ENCODE measurements around the gene ARHGEF3. TPM values are rescaled to one million over a fixed set of nuclear protein-coding genes. Genes with fewer than 3 reads are reported as not detected.
"Not testable (repeated sequence)": the region's sequence is repeated elsewhere in the genome, so short reads cannot be mapped to it uniquely, and the experiment has no call there.

Gene ARHGEF3
- total RNA-seq, 1 donor from 2014 or later: 32.9 TPM

GRCh38 chr3:56706629-56707028 lies 95.1 kb downstream of the ARHGEF3 start:
- Histone ChIP-seq H3K27me3 (ENCODE audit: control insufficient read depth in 3 of 3, insufficient read depth in 3 of 3, low read length in 3 of 3) (no peaks in the 10 kb centered on the region), H3K27ac (ENCODE audit: low read depth, low read length) (no peak overlapping the region), H3K4me1 (ENCODE audit: control insufficient read depth in 3 of 3, insufficient read depth in 3 of 3, low read length in 3 of 3) (no peaks in the 10 kb centered on the region), H3K9ac (ENCODE audit: low read depth in 1 of 3, low read length in 3 of 3) (no peak overlapping the region), H3K9me3 (ENCODE audit: control insufficient read depth in 3 of 3, low read length in 3 of 3) (no peaks in the 10 kb centered on the region), H3K36me3 (ENCODE audit: control insufficient read depth in 3 of 3, insufficient read depth in 3 of 3, low read length in 3 of 3) (no peaks in the 10 kb centered on the region), H3K4me3 (ENCODE audit: low read length in 3 of 3) (no peak overlapping the region)

GRCh38 chr3:56704706-56705105 lies 97.0 kb downstream of the ARHGEF3 start:
- Histone ChIP-seq H3K9me3 (ENCODE audit: control insufficient read depth in 3 of 3, low read length in 3 of 3) (no peaks in the 10 kb centered on the region), H3K4me3 (ENCODE audit: low read length in 3 of 3) (no peak overlapping the region), H3K9ac (ENCODE audit: low read depth in 1 of 3, low read length in 3 of 3) (no peak overlapping the region), H3K36me3 (ENCODE audit: control insufficient read depth in 3 of 3, insufficient read depth in 3 of 3, low read length in 3 of 3) (no peaks in the 10 kb centered on the region), H3K4me1 (ENCODE audit: control insufficient read depth in 3 of 3, insufficient read depth in 3 of 3, low read length in 3 of 3) (no peaks in the 10 kb centered on the region), H3K27ac (ENCODE audit: low read depth, low read length) (no peak overlapping the region), H3K27me3 (ENCODE audit: control insufficient read depth in 3 of 3, insufficient read depth in 3 of 3, low read length in 3 of 3) (no peaks in the 10 kb centered on the region)

GRCh38 chr3:56702490-56703315 lies 99.0 kb downstream of the ARHGEF3 start:
- H3K9me3 ChIP-seq (ENCODE audit: control insufficient read depth in 3 of 3, low read length in 3 of 3): no peaks in the 10 kb centered on the region
- H3K27ac ChIP-seq (ENCODE audit: low read depth, low read length): no peak overlapping the region
- H3K9ac ChIP-seq (ENCODE audit: low read depth in 1 of 3, low read length in 3 of 3): no peak overlapping the region
- no peaks in the 10 kb centered on the region for H3K4me1 ChIP-seq (ENCODE audit: control insufficient read depth in 3 of 3, insufficient read depth in 3 of 3, low read length in 3 of 3)
- no peak overlapping the region for H3K4me3 ChIP-seq (ENCODE audit: low read length in 3 of 3)
- H3K27me3 ChIP-seq (ENCODE audit: control insufficient read depth in 3 of 3, insufficient read depth in 3 of 3, low read length in 3 of 3): no peaks in the 10 kb centered on the region
- H3K36me3 ChIP-seq (ENCODE audit: control insufficient read depth in 3 of 3, insufficient read depth in 3 of 3, low read length in 3 of 3): no peaks in the 10 kb centered on the region

DNA sequence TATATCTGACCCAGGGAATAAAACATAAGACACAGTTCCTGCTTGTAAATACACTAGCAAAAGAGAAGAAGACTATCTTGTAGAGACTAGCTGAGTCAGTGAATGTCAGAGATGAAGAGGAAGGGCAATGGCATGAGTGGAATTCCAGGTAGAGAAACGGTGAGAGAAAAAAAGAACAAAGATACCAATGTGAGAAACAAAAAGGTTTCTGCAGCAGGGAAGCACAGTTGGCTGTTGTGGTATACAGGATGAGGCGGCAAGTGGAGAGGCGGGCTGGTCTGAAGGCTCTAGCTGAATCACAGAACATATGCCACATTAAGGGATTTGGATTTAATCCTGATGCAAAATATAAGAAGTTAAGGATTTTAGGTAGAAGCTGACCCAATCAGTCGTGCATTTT lies 101.6 kb downstream of the ARHGEF3 start:
- H3K9me3 ChIP-seq (ENCODE audit: control insufficient read depth in 3 of 3, low read length in 3 of 3): no peaks in the 10 kb centered on the region
- H3K27me3 ChIP-seq (ENCODE audit: control insufficient read depth in 3 of 3, insufficient read depth in 3 of 3, low read length in 3 of 3): no peaks in the 10 kb centered on the region
- no peak overlapping the region for H3K9ac ChIP-seq (ENCODE audit: low read depth in 1 of 3, low read length in 3 of 3)
- no peaks in the 10 kb centered on the region for H3K36me3 ChIP-seq (ENCODE audit: control insufficient read depth in 3 of 3, insufficient read depth in 3 of 3, low read length in 3 of 3)
- no peak overlapping the region for H3K4me3 ChIP-seq (ENCODE audit: low read length in 3 of 3)
- H3K27ac ChIP-seq (ENCODE audit: low read depth, low read length): no peak overlapping the region
- H3K4me1 ChIP-seq (ENCODE audit: control insufficient read depth in 3 of 3, insufficient read depth in 3 of 3, low read length in 3 of 3): no peaks in the 10 kb centered on the region

DNA sequence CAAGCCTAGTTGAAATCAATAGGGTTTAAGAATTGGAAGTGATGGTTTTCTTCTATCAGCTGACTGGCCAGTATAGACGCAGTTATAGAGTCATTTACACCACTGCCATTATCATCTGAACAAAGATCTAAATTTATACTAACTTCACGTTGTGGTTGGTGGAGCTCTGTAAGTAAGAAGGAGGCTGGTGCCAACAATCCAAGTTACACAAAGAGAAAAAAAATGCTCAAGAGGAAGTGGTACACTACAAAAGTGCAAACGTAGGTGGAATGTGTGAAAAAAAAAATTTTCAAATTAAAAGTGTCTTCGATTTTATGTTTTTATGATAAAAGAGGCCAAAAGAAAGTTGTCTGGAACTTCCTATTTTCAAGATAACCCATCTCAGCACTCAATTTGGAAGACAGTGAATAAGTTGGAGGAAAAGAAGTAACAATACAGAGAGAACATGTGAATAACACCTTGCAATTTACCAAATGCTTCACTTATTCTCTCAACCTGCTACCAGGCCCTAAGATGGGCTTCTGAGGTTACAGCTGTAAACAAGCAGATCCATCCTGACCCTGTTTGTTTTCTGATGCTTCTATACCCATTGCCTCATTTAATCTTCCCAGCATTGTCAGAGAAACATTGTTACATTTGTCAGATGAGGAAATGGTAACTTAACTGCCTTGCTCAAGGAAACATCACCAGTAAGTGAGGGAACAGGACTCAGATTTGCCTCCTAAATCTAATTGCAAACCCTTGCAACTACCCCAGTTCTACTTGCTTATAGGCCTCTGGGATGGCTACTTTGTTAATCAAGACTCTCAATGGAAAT lies 106.7 kb downstream of the ARHGEF3 start:
- Histone ChIP-seq H3K4me1 (ENCODE audit: control insufficient read depth in 3 of 3, insufficient read depth in 3 of 3, low read length in 3 of 3) (no peaks in the 10 kb centered on the region), H3K27me3 (ENCODE audit: control insufficient read depth in 3 of 3, insufficient read depth in 3 of 3, low read length in 3 of 3) (no peaks in the 10 kb centered on the region), H3K36me3 (ENCODE audit: control insufficient read depth in 3 of 3, insufficient read depth in 3 of 3, low read length in 3 of 3) (no peaks in the 10 kb centered on the region), H3K9ac (ENCODE audit: low read depth in 1 of 3, low read length in 3 of 3) (no peak overlapping the region), H3K9me3 (ENCODE audit: control insufficient read depth in 3 of 3, low read length in 3 of 3) (no peaks in the 10 kb centered on the region), H3K27ac (ENCODE audit: low read depth, low read length) (no peak overlapping the region), H3K4me3 (ENCODE audit: low read length in 3 of 3) (no peak overlapping the region)

- no peak overlapping the region for H3K9ac ChIP-seq (ENCODE audit: low read depth in 1 of 3, low read length in 3 of 3)
- no peaks in the 10 kb centered on the region for H3K9me3 ChIP-seq (ENCODE audit: control insufficient read depth in 3 of 3, low read length in 3 of 3)
- no peaks in the 10 kb centered on the region for H3K4me1 ChIP-seq (ENCODE audit: control insufficient read depth in 3 of 3, insufficient read depth in 3 of 3, low read length in 3 of 3)
- H3K27me3 ChIP-seq (ENCODE audit: control insufficient read depth in 3 of 3, insufficient read depth in 3 of 3, low read length in 3 of 3): no peaks in the 10 kb centered on the region
- no peak overlapping the region for H3K27ac ChIP-seq (ENCODE audit: low read depth, low read length)
- no peaks in the 10 kb centered on the region for H3K36me3 ChIP-seq (ENCODE audit: control insufficient read depth in 3 of 3, insufficient read depth in 3 of 3, low read length in 3 of 3)
- no peak overlapping the region for H3K4me3 ChIP-seq (ENCODE audit: low read length in 3 of 3)
Observed at GRCh38 chr3:56693750-56694149, 108.0 kb downstream of the ARHGEF3 start.

DNA sequence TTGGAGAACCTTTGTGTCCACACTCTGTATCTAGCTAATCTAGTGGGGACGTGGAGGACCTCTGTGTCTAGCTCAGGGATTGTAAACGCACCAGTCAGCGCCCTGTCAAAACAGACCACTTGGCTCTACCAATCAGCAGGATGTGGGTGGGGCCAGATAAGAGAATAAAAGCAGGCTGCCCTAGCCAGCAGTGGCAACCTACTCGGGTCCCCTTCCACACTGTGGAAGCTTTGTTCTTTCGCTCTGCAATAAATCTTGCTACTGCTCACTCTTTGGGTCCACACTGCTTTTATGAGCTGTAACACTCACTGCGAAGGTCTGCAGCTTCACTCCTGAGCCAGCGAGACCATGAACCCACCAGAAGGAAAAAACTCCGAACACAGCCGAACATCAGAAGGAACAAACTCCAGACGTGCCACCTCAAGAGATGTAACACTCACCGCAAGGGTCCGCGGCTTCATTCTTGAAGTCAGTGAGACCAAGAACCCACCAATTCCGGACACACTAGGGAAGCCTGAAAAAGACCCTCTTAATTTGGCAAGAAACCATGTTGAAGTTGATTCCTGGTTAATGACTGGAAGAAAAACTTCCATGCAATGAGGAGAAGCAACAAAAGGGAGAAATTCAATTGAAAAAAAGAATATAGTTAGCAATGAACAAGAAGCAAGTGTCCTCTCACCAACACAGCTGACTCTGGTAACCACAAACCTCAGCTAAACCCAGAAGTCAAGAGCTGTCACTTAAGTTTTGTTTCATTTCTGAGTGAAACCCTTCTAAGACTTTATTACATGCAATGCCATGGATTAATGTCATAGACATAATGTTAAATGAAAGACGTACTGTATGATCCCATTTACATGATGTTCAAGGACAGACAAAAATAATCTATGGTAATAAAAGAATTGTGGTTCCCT lies 109.0 kb downstream of the ARHGEF3 start:
- not testable (repeated sequence) for H3K27ac ChIP-seq (ENCODE audit: low read depth, low read length); H3K4me1 ChIP-seq (ENCODE audit: control insufficient read depth in 3 of 3, insufficient read depth in 3 of 3, low read length in 3 of 3); H3K36me3 ChIP-seq (ENCODE audit: control insufficient read depth in 3 of 3, insufficient read depth in 3 of 3, low read length in 3 of 3); H3K4me3 ChIP-seq (ENCODE audit: low read length in 3 of 3); H3K27me3 ChIP-seq (ENCODE audit: control insufficient read depth in 3 of 3, insufficient read depth in 3 of 3, low read length in 3 of 3); H3K9me3 ChIP-seq (ENCODE audit: control insufficient read depth in 3 of 3, low read length in 3 of 3); H3K9ac ChIP-seq (ENCODE audit: low read depth in 1 of 3, low read length in 3 of 3)

DNA sequence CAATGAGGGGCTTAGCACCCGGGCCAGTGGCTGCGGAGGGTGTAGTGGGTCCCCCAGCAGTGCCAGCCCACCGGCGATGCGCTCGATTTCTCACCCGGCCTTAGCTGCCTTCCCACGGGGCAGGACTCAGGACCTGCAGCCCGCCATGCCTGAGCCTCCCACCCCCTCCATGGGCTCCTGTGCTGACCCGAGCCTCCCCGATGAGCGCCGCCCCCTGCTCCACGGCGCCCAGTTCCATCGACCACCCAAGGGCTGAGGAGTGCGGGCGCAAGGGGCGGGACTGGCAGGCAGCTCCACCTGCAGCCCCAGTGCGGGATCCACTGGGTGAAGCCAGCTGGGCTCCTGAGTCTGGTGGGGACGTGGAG lies 109.8 kb downstream of the ARHGEF3 start:
- not testable (repeated sequence) for H3K27ac ChIP-seq (ENCODE audit: low read depth, low read length); H3K9me3 ChIP-seq (ENCODE audit: control insufficient read depth in 3 of 3, low read length in 3 of 3); H3K27me3 ChIP-seq (ENCODE audit: control insufficient read depth in 3 of 3, insufficient read depth in 3 of 3, low read length in 3 of 3); H3K4me1 ChIP-seq (ENCODE audit: control insufficient read depth in 3 of 3, insufficient read depth in 3 of 3, low read length in 3 of 3); H3K9ac ChIP-seq (ENCODE audit: low read depth in 1 of 3, low read length in 3 of 3); H3K4me3 ChIP-seq (ENCODE audit: low read length in 3 of 3); H3K36me3 ChIP-seq (ENCODE audit: control insufficient read depth in 3 of 3, insufficient read depth in 3 of 3, low read length in 3 of 3)

- Histone ChIP-seq H3K4me3 (ENCODE audit: low read length in 3 of 3) (no peak overlapping the region), H3K27ac (ENCODE audit: low read depth, low read length) (no peak overlapping the region), H3K9ac (ENCODE audit: low read depth in 1 of 3, low read length in 3 of 3) (no peak overlapping the region), H3K9me3 (ENCODE audit: control insufficient read depth in 3 of 3, low read length in 3 of 3) (no peaks in the 10 kb centered on the region), H3K27me3 (ENCODE audit: control insufficient read depth in 3 of 3, insufficient read depth in 3 of 3, low read length in 3 of 3) (no peaks in the 10 kb centered on the region), H3K36me3 (ENCODE audit: control insufficient read depth in 3 of 3, insufficient read depth in 3 of 3, low read length in 3 of 3) (no peaks in the 10 kb centered on the region), H3K4me1 (ENCODE audit: control insufficient read depth in 3 of 3, insufficient read depth in 3 of 3, low read length in 3 of 3) (no peaks in the 10 kb centered on the region)
Observed at GRCh38 chr3:56691165-56692000, 110.4 kb downstream of the ARHGEF3 start.

Measured in skeletal muscle tissue (tissue), 4 donors.